Gastrocnemius medialis (tissue), 4 donors: ENCODE data around the gene DPEP3. TPM values are rescaled to one million over a fixed set of nuclear protein-coding genes. Genes with fewer than 3 reads are reported as not detected.

Source experiments
- ATAC-seq, 2 donors: fragments of 150-250 bp; one replicate each; pipeline ENCODE4 v1.9.1; 2016
- DNase-seq, 2 donors: peaks; one replicate each; pipeline ENCODE4 v3.0.0-alpha.2; 2019
- H3K27ac ChIP-seq, 4 donors: fragments of 200-600 bp; sonication (generic); 1 replicate in 1 of 4; 2 replicates in 3 of 4; pipeline ENCODE4 v1.5.1; 2016 to 2018; ENCODE audit warnings: mild to moderate bottlenecking in 2 of 4, moderate library complexity in 1 of 4
- H3K27me3 ChIP-seq, 3 donors: fragments of 200-600 bp; sonication (generic) in 2 of 3; 1 replicate in 1 of 3; 2 replicates in 2 of 3; pipeline versions ENCODE4 v1.5.1 to v1.6.0; 2016 to 2019; ENCODE audit warnings: mild to moderate bottlenecking in 1 of 3, moderate library complexity in 1 of 3
- H3K36me3 ChIP-seq, 2 donors: fragments of 200-600 bp; sonication (generic) in 1 of 2; one replicate each; pipeline ENCODE4 v1.5.1; 2017 to 2018
- H3K4me1 ChIP-seq, 2 donors: fragments of 200-600 bp; sonication (generic) in 1 of 2; one replicate each; pipeline ENCODE4 v1.5.1; 2016 to 2017; ENCODE audit warnings: mild to moderate bottlenecking in 2 of 2
- H3K4me3 ChIP-seq, 4 donors: fragments of 200-600 bp; sonication (generic) in 3 of 4; 1 replicate in 1 of 4; 2 replicates in 3 of 4; pipeline ENCODE4 v1.5.1; 2016 to 2019; ENCODE audit warnings: mild to moderate bottlenecking in 2 of 4
- H3K9me3 ChIP-seq, 3 donors: fragments of 200-600 bp; sonication (generic) in 2 of 3; 1 replicate in 1 of 3; 2 replicates in 2 of 3; pipeline ENCODE4 v1.5.1; 2016 to 2019
- CTCF ChIP-seq, 5 experiments: fragments of 450-650 bp in 3 of 5; fragments of 200-600 bp in 2 of 5; sonication (generic) in 2 of 5; IDR thresholded peaks in 4 of 5; conservative IDR thresholded peaks in 1 of 5; 1 replicate in 4 of 5; 2 replicates in 1 of 5; pipeline ENCODE4 v1.5.1; 2016 to 2019; ENCODE audit warnings: antibody characterized with exemption in 5 of 5, mild to moderate bottlenecking in 3 of 5, moderate library complexity in 3 of 5
- POLR2A ChIP-seq, 2 donors: fragments of 450-650 bp; IDR thresholded peaks; one replicate each; pipeline ENCODE4 v1.6.1; 2017; ENCODE audit warnings: antibody characterized with exemption in 2 of 2, mild to moderate bottlenecking in 2 of 2, moderate library complexity in 2 of 2
- in situ Hi-C, 4 donors: fragments of 200-750 bp; cut with MboI; loops; one replicate each; pipeline versions ENCODE4 v1.15.0 to v1.8.0; 2017; ENCODE audit warnings: low sequenced_read_pairs in 4 of 4
- intact Hi-C: fragments of 100-400 bp; cut with DNase I; formaldehyde crosslinking; loops from one replicate; pipeline ENCODE4 v1.15.1; 2023; ENCODE audit warnings: low total_unique reads
- total RNA-seq, 4 donors: library from RNA; depleted of rRNA; stranded (reverse); fragments of >200 nt; gene quantifications; one replicate each; pipeline versions ENCODE4 v1.1.0 to v1.2.3, GENCODE V29; 2016

The DPEP3 gene
- total RNA-seq, 4 donors from 2014 or later: not detected

GRCh38 chr16:67928561-67929364, 51.5 kb downstream of the DPEP3 start:
- intact Hi-C loops: loop anchor here (1.0 to 10.0 kb wide), 4 partner anchors 44 to 254 kb away; partner anchors contain the start of genes NRN1L and THAP11
- TF ChIP-seq POLR2A (IDR thresholded peaks at IDR 0.05) (no peak), CTCF (IDR thresholded peaks at IDR 0.05 in 4 of 5, conservative IDR thresholded peaks at IDR 0.05 in 1 of 5) (peak; percentile 88 to 95 (median 93))
- Histone ChIP-seq H3K36me3 (peaks cover 0 to 10% of the 10 kb centered on the region in 2 donors), H3K4me1 (peaks cover 29 to 34% of the 10 kb centered on the region in 2 donors), H3K27me3 (no peaks in the 10 kb centered on the region), H3K4me3 (no peak overlapping the region), H3K27ac (peak overlapping the region in 2 of 4 donors; percentile 60 to 66), H3K9me3 (no peaks in the 10 kb centered on the region)
- in situ Hi-C loops: loop anchor here (5.0 to 10.0 kb wide), 3 partner anchors 104 to 114 kb away; no protein-coding TSS in a partner anchor
- peak; percentile 46 to 65 for DNase-seq
- peak; percentile 59 to 61 for ATAC-seq

GRCh38 chr16:67928147-67928546, 52.2 kb downstream of the DPEP3 start:
- intact Hi-C loops (loop anchor here (1.0 to 10.0 kb wide), 4 partner anchors 44 to 253 kb away; partner anchors contain the start of genes NRN1L and THAP11), in situ Hi-C loops (loop anchor here (5.0 to 10.0 kb wide), 3 partner anchors 103 to 113 kb away; no protein-coding TSS in a partner anchor)
- H3K36me3 ChIP-seq: peaks cover 0 to 10% of the 10 kb centered on the region in 2 donors
- DNase-seq: peak in 1 of 2 donors; percentile 11
- ATAC-seq: no peak
- peaks cover 33 to 40% of the 10 kb centered on the region in 2 donors for H3K4me1 ChIP-seq
- TF ChIP-seq CTCF (IDR thresholded peaks at IDR 0.05 in 4 of 5, conservative IDR thresholded peaks at IDR 0.05 in 1 of 5) (no peak), POLR2A (IDR thresholded peaks at IDR 0.05) (no peak)
- H3K4me3 ChIP-seq: no peak overlapping the region
- no peaks in the 10 kb centered on the region for H3K27me3 ChIP-seq
- peak overlapping the region in 2 of 4 donors; percentile 60 to 66 for H3K27ac ChIP-seq
- no peaks in the 10 kb centered on the region for H3K9me3 ChIP-seq

- in situ Hi-C loops (loop anchor here (5.0 to 10.0 kb wide), 3 partner anchors 103 to 113 kb away; no protein-coding TSS in a partner anchor), intact Hi-C loops (loop anchor here (5.0 to 10.0 kb wide), 2 partner anchors 85 to 253 kb away; partner anchors contain the start of gene THAP11)
- peaks cover 0 to 10% of the 10 kb centered on the region in 2 donors for H3K36me3 ChIP-seq
- H3K27me3 ChIP-seq: no peaks in the 10 kb centered on the region
- peaks cover 33 to 44% of the 10 kb centered on the region in 2 donors for H3K4me1 ChIP-seq
- ATAC-seq (no peak), DNase-seq (peak in 1 of 2 donors; percentile 16)
- no peak for TF ChIP-seq CTCF (IDR thresholded peaks at IDR 0.05 in 4 of 5, conservative IDR thresholded peaks at IDR 0.05 in 1 of 5)
- no peak for TF ChIP-seq POLR2A (IDR thresholded peaks at IDR 0.05)
- no peak overlapping the region for H3K4me3 ChIP-seq
- H3K9me3 ChIP-seq: no peaks in the 10 kb centered on the region
- peak overlapping the region; percentile 66 to 81 (median 78) for H3K27ac ChIP-seq
Measured at GRCh38 chr16:67927131-67927941, 53.0 kb downstream of the DPEP3 start.

DNA sequence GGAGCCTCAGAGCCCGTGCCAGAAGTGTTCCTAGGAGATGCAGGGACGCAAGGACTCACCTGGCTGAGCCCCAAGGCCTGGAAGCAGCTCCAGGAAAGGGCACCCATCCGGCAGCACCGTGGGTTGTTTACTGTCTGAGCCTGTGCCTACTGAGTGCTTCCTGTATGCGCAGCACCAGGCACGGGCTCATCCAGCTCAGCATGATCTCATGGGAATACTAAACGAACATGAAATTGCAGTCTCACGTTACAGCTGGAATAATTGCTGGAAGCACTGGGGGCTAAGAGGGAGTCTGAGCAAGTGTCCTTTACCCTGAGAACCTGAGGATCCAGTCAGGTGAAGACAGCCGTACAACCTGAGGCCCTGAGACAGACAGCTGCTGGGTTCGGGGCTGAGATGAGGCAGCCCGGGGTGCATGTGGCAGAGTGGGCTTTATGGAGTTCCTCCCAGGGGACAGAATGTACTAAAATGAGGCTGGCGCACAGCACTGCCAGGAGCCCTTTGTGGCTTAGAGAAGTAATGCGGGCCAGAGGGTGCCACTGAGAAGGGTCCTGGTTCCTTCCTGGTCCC, 54.0 kb downstream of the DPEP3 start:
- intact Hi-C loops (loop anchor here (5.0 to 10.0 kb wide), 2 partner anchors 84 to 251 kb away; partner anchors contain the start of gene THAP11), in situ Hi-C loops (loop anchor here (5.0 to 10.0 kb wide), 3 partner anchors 101 to 111 kb away; no protein-coding TSS in a partner anchor)
- H3K27ac ChIP-seq: peak overlapping the region; percentile 66 to 81 (median 78)
- H3K9me3 ChIP-seq: no peaks in the 10 kb centered on the region
- peaks cover 44 to 55% of the 10 kb centered on the region in 2 donors for H3K4me1 ChIP-seq
- H3K36me3 ChIP-seq: peaks cover 0 to 10% of the 10 kb centered on the region in 2 donors
- no peaks in the 10 kb centered on the region for H3K27me3 ChIP-seq
- DNase-seq: peak in 1 of 2 donors; percentile 67
- TF ChIP-seq POLR2A (IDR thresholded peaks at IDR 0.05) (peak in 1 of 2 donors; percentile 43), CTCF (IDR thresholded peaks at IDR 0.05 in 4 of 5, conservative IDR thresholded peaks at IDR 0.05 in 1 of 5) (peak in 2 of 5 experiments; percentile 14 to 19)
- H3K4me3 ChIP-seq: peak overlapping the region in 1 of 4 donors; percentile 28
- ATAC-seq: peak; percentile 66 to 71
